GM12801 (cell line): ENCODE measurements around the gene MTF2.

Experiments used
- TF ChIP-seq, protein P1 (sequence below): IDR thresholded peaks from one replicate; pipeline ENCODE4 v1.5.1; 2011; ENCODE audit warnings: control low read depth; ENCODE audit not compliant: insufficient read length; ENCODE audit errors: extremely low read depth

Gene MTF2

DNA sequence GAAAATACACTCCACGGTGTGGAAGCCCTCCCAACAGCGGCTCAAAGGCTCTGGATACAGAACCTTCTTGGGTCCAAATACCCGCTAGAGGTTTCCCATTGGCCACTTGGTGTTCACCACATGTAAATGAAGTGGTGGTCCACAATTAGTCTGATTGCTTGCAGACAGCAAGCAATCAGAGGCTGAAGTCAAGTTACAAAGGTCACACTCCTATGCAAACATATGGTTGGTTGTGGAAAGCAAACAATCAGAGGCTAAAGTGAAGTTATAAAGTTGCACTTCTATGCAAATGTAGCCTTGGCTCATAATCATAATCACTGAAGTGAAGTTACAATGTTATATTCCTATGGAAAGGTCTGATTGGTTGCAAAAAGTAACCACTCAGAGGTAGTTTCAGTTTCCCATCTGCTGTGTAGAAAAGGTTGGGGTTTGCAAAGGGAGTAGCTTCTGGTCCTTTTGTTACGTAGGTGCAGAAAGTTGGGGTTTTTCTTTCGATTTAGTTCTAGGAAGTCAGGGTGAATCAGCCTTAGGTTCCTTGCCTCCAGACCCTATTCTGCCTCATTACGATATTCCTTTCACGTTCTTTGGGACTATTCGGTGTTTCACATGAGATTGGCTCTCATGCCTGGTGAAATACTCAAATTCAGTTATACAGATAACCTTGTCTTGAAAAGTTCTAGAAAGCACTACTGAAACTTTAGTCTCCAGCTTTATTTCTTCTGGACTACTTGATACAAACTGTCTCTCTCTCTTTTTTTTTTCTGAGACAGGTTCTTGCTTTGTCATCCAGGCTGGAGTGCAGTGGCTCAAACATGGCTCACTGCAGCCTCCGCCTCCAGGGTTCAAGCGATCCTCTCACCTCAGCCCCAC, 36.7 kb upstream of the MTF2 start:
- TF ChIP-seq, protein P1, sequence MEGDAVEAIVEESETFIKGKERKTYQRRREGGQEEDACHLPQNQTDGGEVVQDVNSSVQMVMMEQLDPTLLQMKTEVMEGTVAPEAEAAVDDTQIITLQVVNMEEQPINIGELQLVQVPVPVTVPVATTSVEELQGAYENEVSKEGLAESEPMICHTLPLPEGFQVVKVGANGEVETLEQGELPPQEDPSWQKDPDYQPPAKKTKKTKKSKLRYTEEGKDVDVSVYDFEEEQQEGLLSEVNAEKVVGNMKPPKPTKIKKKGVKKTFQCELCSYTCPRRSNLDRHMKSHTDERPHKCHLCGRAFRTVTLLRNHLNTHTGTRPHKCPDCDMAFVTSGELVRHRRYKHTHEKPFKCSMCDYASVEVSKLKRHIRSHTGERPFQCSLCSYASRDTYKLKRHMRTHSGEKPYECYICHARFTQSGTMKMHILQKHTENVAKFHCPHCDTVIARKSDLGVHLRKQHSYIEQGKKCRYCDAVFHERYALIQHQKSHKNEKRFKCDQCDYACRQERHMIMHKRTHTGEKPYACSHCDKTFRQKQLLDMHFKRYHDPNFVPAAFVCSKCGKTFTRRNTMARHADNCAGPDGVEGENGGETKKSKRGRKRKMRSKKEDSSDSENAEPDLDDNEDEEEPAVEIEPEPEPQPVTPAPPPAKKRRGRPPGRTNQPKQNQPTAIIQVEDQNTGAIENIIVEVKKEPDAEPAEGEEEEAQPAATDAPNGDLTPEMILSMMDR: no peak

- TF ChIP-seq, protein P1: no peak
Measured at GRCh38 chr1:93043057-93043557, 36.0 kb upstream of the MTF2 start.

DNA sequence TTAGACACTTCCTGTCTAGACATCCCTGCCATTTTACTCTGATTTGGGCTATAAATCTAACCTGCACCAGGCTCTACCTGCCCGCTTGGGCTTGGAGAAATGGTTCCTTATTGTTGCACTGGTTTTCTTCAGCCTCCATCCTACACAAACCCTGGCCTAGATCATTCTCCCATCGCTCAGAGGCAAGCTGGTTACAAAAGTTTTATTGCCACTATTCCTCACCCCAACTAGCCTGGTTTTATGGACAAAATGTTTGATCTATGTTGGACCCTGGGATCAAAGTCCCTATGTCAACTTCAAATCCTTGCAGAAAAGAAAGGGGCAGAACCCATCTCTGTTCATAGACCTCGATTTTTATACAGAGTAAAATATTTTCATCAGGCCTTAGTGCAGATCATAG, 31.5 kb upstream of the MTF2 start:
- TF ChIP-seq, protein P1: no peak

DNA sequence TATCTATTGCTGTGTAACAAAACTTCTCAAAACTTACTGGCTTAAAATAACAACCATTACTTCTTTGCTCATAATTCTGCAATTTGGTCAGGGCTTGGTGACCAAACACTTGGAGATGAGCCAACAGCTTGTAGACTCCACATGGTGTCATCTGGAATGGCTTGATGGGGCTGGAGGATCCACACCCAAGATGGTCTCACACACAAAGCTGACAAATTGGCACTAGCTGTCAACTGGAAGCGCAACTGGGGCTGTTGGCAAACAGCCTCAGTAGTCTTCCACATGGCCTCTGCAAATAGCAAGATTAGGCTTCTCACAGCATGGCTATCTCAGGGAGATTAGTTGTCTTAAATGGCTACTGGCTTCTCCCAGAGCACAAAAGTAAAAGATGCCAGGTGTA, 27.1 kb upstream of the MTF2 start:
- TF ChIP-seq, protein P1: no peak

DNA sequence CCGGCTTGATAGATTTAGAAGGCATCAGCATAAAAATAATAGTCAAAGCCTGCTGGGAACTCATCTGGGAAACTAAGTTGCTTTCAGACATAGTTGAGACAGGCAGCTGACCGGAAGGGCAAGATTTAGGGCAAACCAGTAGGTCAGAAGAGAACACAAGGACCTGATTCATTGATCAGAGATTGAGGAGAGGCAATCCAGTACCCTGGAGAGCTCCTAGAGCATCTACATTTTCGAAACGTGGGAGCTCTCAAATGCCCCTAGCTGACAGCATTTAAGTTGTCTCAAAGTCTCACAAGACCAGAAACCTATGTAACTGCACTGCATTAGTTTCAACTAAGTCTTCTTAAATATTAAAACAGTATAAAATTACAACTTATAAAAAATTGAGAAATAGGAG, 22.9 kb upstream of the MTF2 start:
- TF ChIP-seq, protein P1: no peak

GRCh38 chr1:93056649-93057048, 22.4 kb upstream of the MTF2 start:
- TF ChIP-seq, protein P1: no peak

GRCh38 chr1:93061895-93062792, 16.9 kb upstream of the MTF2 start:
- TF ChIP-seq, protein P1: no peak
